Endothelial cell of umbilical vein (primary cell): ENCODE results near the gene B4GALT7. TPM values are rescaled to one million over a fixed set of nuclear protein-coding genes. Genes with fewer than 3 reads are reported as not detected.

Experiments used
- BruUV-seq: library from RNA; stranded (reverse); fragments of 400-500 nt; replicated peaks from 2 replicates; lab custom pipeline; 2021; lab: Mats Ljungman, UMichigan
- CTCF ChIA-PET: fragments of 300-600, 350-600 bp; sonication (Branson Sonifier 250); formaldehyde crosslinking; loops from one replicate; lab custom pipeline; 2021; ENCODE audit warnings: antibody characterized with exemption, inconsistent platforms; lab: Charles Lee
- POLR2A ChIA-PET: fragments of 300-600, 350-600 bp; sonication (Branson Sonifier 250); formaldehyde crosslinking; loops from one replicate; lab custom pipeline; 2021; ENCODE audit warnings: antibody characterized with exemption, inconsistent platforms; lab: Charles Lee
- DNase-seq: peaks from one replicate; pipeline ENCODE4 v3.0.0-alpha.2; 2011; ENCODE audit warnings: low read depth, low spot score
- FAIRE-seq: peaks from 2 replicates; lab custom pipeline; 2011; peaks lifted over from hg19 to GRCh38; lab: Jason Lieb, UNC
- H2AFZ ChIP-seq: 2 replicates; pipeline ENCODE4 v1.6.0; 2012; ENCODE audit warnings: low read depth, low read length, control low read depth, inconsistent platforms
- H3K27ac ChIP-seq: 2 replicates; pipeline ENCODE4 v1.5.1; 2011; ENCODE audit warnings: low read depth, mild to moderate bottlenecking, control low read depth, low read length, moderate library complexity; ENCODE audit not compliant: insufficient read depth
- H3K27me3 ChIP-seq, 2 experiments: 2 replicates each; pipeline versions ENCODE4 v1.6.0 to v1.6.1; 2011; ENCODE audit warnings: low read length in 2 of 2, mixed read lengths in 1 of 2; ENCODE audit not compliant: control insufficient read depth in 2 of 2, insufficient read depth in 2 of 2
- H3K36me3 ChIP-seq, 2 experiments: 2 replicates in 1 of 2; 3 replicates in 1 of 2; pipeline ENCODE4 v1.5.1; 2011; ENCODE audit warnings: low read length in 2 of 2, mild to moderate bottlenecking in 1 of 2, moderate library complexity in 1 of 2; ENCODE audit not compliant: control insufficient read depth in 2 of 2, insufficient read depth in 2 of 2; ENCODE audit errors: extremely low read depth in 1 of 2
- H3K4me1 ChIP-seq: 3 replicates; pipeline ENCODE4 v1.5.1; 2011; ENCODE audit warnings: mild to moderate bottlenecking, low read length; ENCODE audit not compliant: control insufficient read depth, insufficient read depth; ENCODE audit errors: extremely low read depth
- H3K4me2 ChIP-seq: 2 replicates; pipeline ENCODE4 v1.6.1; 2011; ENCODE audit warnings: low read length, control low read depth, mixed read lengths; ENCODE audit not compliant: insufficient read depth
- H3K4me3 ChIP-seq, 3 experiments: fragments of 200-600 bp in 1 of 3; sonication (generic), shearing (Covaris generic) in 1 of 3; replicated peaks in 1 of 3; 2 replicates each; pipeline ENCODE4 v1.5.1; 2011 to 2016; ENCODE audit warnings: control low read depth in 3 of 3, low read length in 3 of 3, mild to moderate bottlenecking in 2 of 3, inconsistent platforms in 1 of 3, low read depth in 1 of 3, moderate library complexity in 1 of 3; ENCODE audit not compliant: insufficient read depth in 1 of 3
- H3K79me2 ChIP-seq: 2 replicates; pipeline ENCODE4 v1.6.0; 2012; ENCODE audit warnings: low read length, inconsistent platforms; ENCODE audit not compliant: control insufficient read depth, insufficient read depth
- H3K9ac ChIP-seq: replicated peaks from 2 replicates; pipeline ENCODE3; 2011; ENCODE audit warnings: low read length, control low read depth; ENCODE audit not compliant: insufficient read depth; ENCODE audit errors: extremely low read depth
- H3K9me1 ChIP-seq: replicated peaks from 3 replicates; pipeline ENCODE4 v1.6.0; 2011; ENCODE audit warnings: mild to moderate bottlenecking, low read length; ENCODE audit not compliant: control insufficient read depth, insufficient read depth; ENCODE audit errors: extremely low read depth
- H3K9me3 ChIP-seq: replicated peaks from 2 replicates; pipeline ENCODE4 v1.5.1; 2012; ENCODE audit warnings: low read length, inconsistent platforms; ENCODE audit not compliant: control insufficient read depth, insufficient read depth
- H4K20me1 ChIP-seq: replicated peaks from 2 replicates; pipeline ENCODE3; 2011; ENCODE audit warnings: mild to moderate bottlenecking, low read length; ENCODE audit not compliant: control insufficient read depth, insufficient read depth; ENCODE audit errors: extremely low read depth
- EZH2 ChIP-seq: IDR thresholded peaks from 2 replicates; pipeline ENCODE4 v1.6.1; 2012; ENCODE audit warnings: borderline replicate concordance, low read depth, mild to moderate bottlenecking, moderate library complexity, low read length, inconsistent platforms; ENCODE audit not compliant: severe bottlenecking
- FOS ChIP-seq: IDR thresholded peaks from 2 replicates; pipeline ENCODE4 v1.6.1; 2011; ENCODE audit warnings: mild to moderate bottlenecking, low read length, moderate library complexity, borderline replicate concordance; ENCODE audit not compliant: insufficient read depth
- GATA2 ChIP-seq: IDR thresholded peaks from 2 replicates; pipeline ENCODE4 v1.7.0; 2011; ENCODE audit warnings: low read depth, mild to moderate bottlenecking, moderate library complexity, mixed read lengths, low read length; ENCODE audit not compliant: insufficient read length, insufficient read depth
- JUN ChIP-seq: IDR thresholded peaks from 2 replicates; pipeline ENCODE4 v1.6.1; 2011; ENCODE audit warnings: borderline replicate concordance, low read depth; ENCODE audit not compliant: insufficient read length, insufficient read depth
- MYC ChIP-seq: IDR thresholded peaks from one replicate; pipeline ENCODE4 v1.6.1; 2011; ENCODE audit warnings: mild to moderate bottlenecking, low read depth, low read length
- POLR2A ChIP-seq: IDR thresholded peaks from 2 replicates; pipeline ENCODE4 v1.6.1; 2012; ENCODE audit warnings: low read depth, mild to moderate bottlenecking, control low read depth, low read length
- POLR2AphosphoS5 ChIP-seq: IDR thresholded peaks from 2 replicates; pipeline ENCODE4 v1.6.1; 2012; ENCODE audit warnings: low read depth, mild to moderate bottlenecking, control low read depth, low read length, moderate library complexity; ENCODE audit not compliant: insufficient read depth
- dilution Hi-C: fragments of 300-500 bp; cut with MboI; formaldehyde crosslinking; loops from one replicate; pipeline ENCODE4 v1.15.0; 2019; ENCODE audit warnings: low sequenced_read_pairs; ENCODE audit not compliant: extremely low pct_ligation_motif_present
- intact Hi-C: fragments of 100-400 bp; cut with micrococcal nuclease; formaldehyde crosslinking; loops from one replicate; pipeline ENCODE4 v1.10.0; 2022
- polyA plus RNA-seq, 4 experiments: library from polyadenylated mRNA; depleted of rRNA in 3 of 4; stranded (reverse) in 3 of 4; unstranded in 1 of 4; fragments of >200 nt; gene quantifications; 2 replicates each; pipeline versions ENCODE4 v1.2.1 to v1.2.3, GENCODE V29; 2011 to 2012; ENCODE audit warnings: missing spikeins in 1 of 4
- total RNA-seq: library from RNA; stranded (reverse); gene quantifications from 2 replicates; pipeline ENCODE4 v1.2.3, GENCODE V29; 2021
- TF ChIP-seq, protein P1 (sequence below), 2 donors: IDR thresholded peaks; 1 replicate in 1 of 2; 2 replicates in 1 of 2; pipeline ENCODE4 v1.5.1; 2011; ENCODE audit warnings: low read length in 2 of 2, mild to moderate bottlenecking in 2 of 2, moderate library complexity in 2 of 2, control low read depth in 1 of 2, inconsistent platforms in 1 of 2, low read depth in 1 of 2; ENCODE audit not compliant: insufficient read depth in 1 of 2; ENCODE audit errors: extremely low read depth in 1 of 2
- TF ChIP-seq, protein P2 (sequence below): IDR thresholded peaks from 2 replicates; pipeline ENCODE4 v1.6.1; 2011; ENCODE audit not compliant: insufficient read depth, insufficient read length

Gene B4GALT7
- total and polyA plus RNA-seq, 2 donors (not counting 3 experiments of a cell fraction or from before 2014, with no cell fraction given): 35.1 to 78.9 TPM

DNA sequence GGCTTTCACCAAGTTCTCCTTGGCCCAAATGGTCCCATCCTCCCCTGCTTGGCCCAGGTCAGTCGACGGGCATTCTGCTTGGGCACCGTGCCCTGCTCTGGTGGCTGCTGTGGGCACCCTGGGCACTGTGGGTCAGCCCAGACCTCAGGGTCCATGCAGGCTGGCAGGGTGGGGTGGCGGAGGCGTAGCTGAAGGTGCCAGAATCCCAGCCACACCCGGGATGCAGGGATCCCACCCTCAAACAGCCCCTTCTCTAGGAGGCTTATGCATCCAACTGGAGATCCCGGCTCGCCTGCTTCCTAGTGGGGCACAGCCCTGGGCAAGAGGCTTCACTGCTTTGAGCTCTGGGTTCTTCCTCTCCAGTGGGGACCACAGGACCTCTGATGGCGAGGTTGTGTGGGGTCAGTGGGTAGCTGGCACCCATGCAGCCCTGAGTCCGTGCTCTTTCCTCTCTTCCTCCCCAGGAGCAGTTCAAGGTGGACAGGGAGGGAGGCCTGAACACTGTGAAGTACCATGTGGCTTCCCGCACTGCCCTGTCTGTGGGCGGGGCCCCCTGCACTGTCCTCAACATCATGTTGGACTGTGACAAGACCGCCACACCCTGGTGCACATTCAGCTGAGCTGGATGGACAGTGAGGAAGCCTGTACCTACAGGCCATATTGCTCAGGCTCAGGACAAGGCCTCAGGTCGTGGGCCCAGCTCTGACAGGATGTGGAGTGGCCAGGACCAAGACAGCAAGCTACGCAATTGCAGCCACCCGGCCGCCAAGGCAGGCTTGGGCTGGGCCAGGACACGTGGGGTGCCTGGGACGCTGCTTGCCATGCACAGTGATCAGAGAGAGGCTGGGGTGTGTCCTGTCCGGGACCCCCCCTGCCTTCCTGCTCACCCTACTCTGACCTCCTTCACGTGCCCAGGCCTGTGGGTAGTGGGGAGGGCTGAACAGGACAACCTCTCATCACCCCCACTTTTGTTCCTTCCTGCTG lies 9.4 kb downstream of the B4GALT7 start:
- BruUV-seq: no TSS peak
- H3K79me2 ChIP-seq: no peaks in the 10 kb centered on the region
- no peaks in the 10 kb centered on the region for H4K20me1 ChIP-seq
- no peaks in the 10 kb centered on the region for H3K9me3 ChIP-seq
- intact Hi-C loops: no loop called here
- POLR2A ChIA-PET: no interaction called here
- DNase-seq (no peak), FAIRE-seq (no peak)
- no peak overlapping the region for H3K4me3 ChIP-seq
- H3K36me3 ChIP-seq: peaks cover 0 to 9% of the 10 kb centered on the region in 2 experiments
- dilution Hi-C loops: no loop called here
- H2AFZ ChIP-seq: no peak overlapping the region
- H3K27ac ChIP-seq: no peak overlapping the region
- H3K27me3 ChIP-seq: no peaks in the 10 kb centered on the region
- no peaks in the 10 kb centered on the region for H3K9me1 ChIP-seq
- CTCF ChIA-PET: interaction anchor here (1.2 kb wide), 1 partner anchor 11 kb away, joined by 4 read pairs; no protein-coding TSS in a partner anchor
- H3K4me1 ChIP-seq: no peaks in the 10 kb centered on the region
- H3K9ac ChIP-seq: no peak overlapping the region
- no peak for TF ChIP-seq MYC
- no peak for TF ChIP-seq POLR2AphosphoS5
- no peak overlapping the region for H3K4me2 ChIP-seq

DNA sequence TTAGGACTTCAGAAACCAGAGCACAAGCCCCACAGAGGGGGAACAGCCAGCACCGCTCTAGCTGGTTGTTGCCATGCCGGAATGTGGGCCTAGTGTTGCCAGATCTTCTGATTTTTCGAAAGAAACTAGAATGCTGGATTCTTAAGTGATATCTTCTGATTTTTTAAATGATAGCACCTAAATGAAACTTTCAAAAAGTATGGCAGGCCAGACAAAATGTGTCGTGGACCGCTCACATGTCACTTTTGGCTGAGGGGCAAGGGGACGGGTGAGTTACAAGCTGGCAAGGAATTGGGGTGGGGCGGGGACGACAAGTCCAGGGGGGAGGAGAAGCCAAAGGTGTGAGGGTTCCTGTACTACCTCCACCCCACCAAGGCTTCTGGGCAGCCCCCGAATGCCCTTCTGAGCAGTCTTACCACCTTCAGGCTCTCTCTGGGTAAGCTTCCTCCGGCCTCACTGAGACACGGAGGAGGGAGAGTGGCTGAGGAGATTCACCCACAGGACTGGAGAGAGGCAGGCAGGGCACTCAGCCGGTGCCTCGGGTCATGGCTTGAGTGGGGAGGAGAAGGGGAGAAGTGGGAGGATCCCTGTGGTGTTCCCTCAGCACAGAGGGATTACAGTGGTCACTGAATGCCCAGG lies 10.3 kb downstream of the B4GALT7 start:
- dilution Hi-C loops (no loop called here), intact Hi-C loops (no loop called here)
- Histone ChIP-seq H3K4me3 (no peak overlapping the region), H3K27me3 (no peaks in the 10 kb centered on the region), H3K9ac (no peak overlapping the region), H3K4me2 (no peak overlapping the region), H3K27ac (no peak overlapping the region), H3K36me3 (peaks cover 0 to 9% of the 10 kb centered on the region in 2 experiments), H2AFZ (no peak overlapping the region), H4K20me1 (no peaks in the 10 kb centered on the region), H3K9me1 (no peaks in the 10 kb centered on the region), H3K79me2 (no peaks in the 10 kb centered on the region), H3K4me1 (no peaks in the 10 kb centered on the region), H3K9me3 (no peaks in the 10 kb centered on the region)
- no TSS peak for BruUV-seq
- POLR2A ChIA-PET: no interaction called here
- CTCF ChIA-PET: interaction anchor here (1.2 kb wide), 1 partner anchor 12 kb away, joined by 4 read pairs; no protein-coding TSS in a partner anchor
- no peak for TF ChIP-seq GATA2
- no peak for TF ChIP-seq MYC
- TF ChIP-seq EZH2: no peak
- TF ChIP-seq, protein P1, sequence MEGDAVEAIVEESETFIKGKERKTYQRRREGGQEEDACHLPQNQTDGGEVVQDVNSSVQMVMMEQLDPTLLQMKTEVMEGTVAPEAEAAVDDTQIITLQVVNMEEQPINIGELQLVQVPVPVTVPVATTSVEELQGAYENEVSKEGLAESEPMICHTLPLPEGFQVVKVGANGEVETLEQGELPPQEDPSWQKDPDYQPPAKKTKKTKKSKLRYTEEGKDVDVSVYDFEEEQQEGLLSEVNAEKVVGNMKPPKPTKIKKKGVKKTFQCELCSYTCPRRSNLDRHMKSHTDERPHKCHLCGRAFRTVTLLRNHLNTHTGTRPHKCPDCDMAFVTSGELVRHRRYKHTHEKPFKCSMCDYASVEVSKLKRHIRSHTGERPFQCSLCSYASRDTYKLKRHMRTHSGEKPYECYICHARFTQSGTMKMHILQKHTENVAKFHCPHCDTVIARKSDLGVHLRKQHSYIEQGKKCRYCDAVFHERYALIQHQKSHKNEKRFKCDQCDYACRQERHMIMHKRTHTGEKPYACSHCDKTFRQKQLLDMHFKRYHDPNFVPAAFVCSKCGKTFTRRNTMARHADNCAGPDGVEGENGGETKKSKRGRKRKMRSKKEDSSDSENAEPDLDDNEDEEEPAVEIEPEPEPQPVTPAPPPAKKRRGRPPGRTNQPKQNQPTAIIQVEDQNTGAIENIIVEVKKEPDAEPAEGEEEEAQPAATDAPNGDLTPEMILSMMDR (IDR thresholded peaks at IDR 0.05; ENCODE audit: extremely low read depth in 1 of 2, insufficient read depth in 1 of 2, low read depth in 1 of 2, low read length in 2 of 2): no peak
- TF ChIP-seq POLR2AphosphoS5: no peak
- no peak for TF ChIP-seq JUN
- TF ChIP-seq, protein P2, sequence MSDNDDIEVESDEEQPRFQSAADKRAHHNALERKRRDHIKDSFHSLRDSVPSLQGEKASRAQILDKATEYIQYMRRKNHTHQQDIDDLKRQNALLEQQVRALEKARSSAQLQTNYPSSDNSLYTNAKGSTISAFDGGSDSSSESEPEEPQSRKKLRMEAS: no peak
- no peak for TF ChIP-seq FOS
- TF ChIP-seq POLR2A: no peak
- FAIRE-seq: no peak
- DNase-seq: no peak
